Mucosa of descending colon (tissue), 3 donors: ENCODE results near the gene NCBP3. TPM values are rescaled to one million over a fixed set of nuclear protein-coding genes. Genes with fewer than 3 reads are reported as not detected.
"Not testable (repeated sequence)": the region's sequence is repeated elsewhere in the genome, so short reads cannot be mapped to it uniquely, and the experiment has no call there.

Source experiments
- ATAC-seq: fragments of 200-7000 bp; cut with Tn5 transposase; one replicate; pipeline ENCODE4 v1.9.1; 2020; ENCODE audit warnings: mild to moderate bottlenecking, moderate library complexity
- DNase-seq, 3 donors: peaks; one replicate each; pipeline ENCODE4 v3.0.0-alpha.2; 2020
- H3K36me3 ChIP-seq: fragments of 200-600 bp; one replicate; pipeline ENCODE4 v1.8.0; 2021; ENCODE audit warnings: low read depth, mild to moderate bottlenecking
- H3K4me1 ChIP-seq: fragments of 200-600 bp; one replicate; pipeline ENCODE4 v1.8.0; 2021; ENCODE audit warnings: low read depth, mild to moderate bottlenecking
- H3K4me3 ChIP-seq: fragments of 200-600 bp; one replicate; pipeline ENCODE4 v1.8.0; 2021; ENCODE audit warnings: mild to moderate bottlenecking
- H3K9me3 ChIP-seq: fragments of 200-600 bp; one replicate; pipeline ENCODE4 v1.8.0; 2021; ENCODE audit warnings: mild to moderate bottlenecking
- CTCF ChIP-seq: fragments of 200-600 bp; IDR thresholded peaks from one replicate; pipeline ENCODE4 v1.8.0; 2022; ENCODE audit warnings: antibody characterized with exemption, mild to moderate bottlenecking
- intact Hi-C, 2 donors: fragments of 100-400 bp; cut with DNase I in 1 of 2; cut with micrococcal nuclease in 1 of 2; formaldehyde crosslinking; loops; one replicate each; pipeline versions ENCODE4 v1.11.0 to v1.11.1; 2022; cut with DNase I, micrococcal nuclease
- total RNA-seq, 3 donors: library from RNA; stranded (reverse); fragmentation: NEBNext Ultra II Directional in 2 of 3; extraction: Animal tissue kit (Norgen Biotek cat#: 25700) in 2 of 3; gene quantifications; one replicate each; pipeline versions ENCODE4 v1.2.1 to v1.2.4, GENCODE V29; 2021 to 2023
- donor health status: DM: no; HTN: no; CAD: no; lungs with moderate emphysema.
- donor health status: DM: no; HTN: no; CAD: no.
- donor health status: DM: no; HTN: yes; CAD: no.

Gene NCBP3
- total RNA-seq, 3 donors from 2014 or later = 39.4 to 50.5 (median 44.7) TPM

- no peaks in the 10 kb centered on the region for H3K9me3 ChIP-seq
- DNase-seq (no peak), ATAC-seq (peak; percentile 9)
- H3K36me3 ChIP-seq = no peaks in the 10 kb centered on the region
- no peak overlapping the region for H3K4me3 ChIP-seq
- no peak for TF ChIP-seq CTCF
- H3K4me1 ChIP-seq = no peaks in the 10 kb centered on the region
- intact Hi-C loops = no loop called here
Observed at GRCh38 chr17:3796822-3797170, 49.2 kb downstream of the NCBP3 start.

- Histone ChIP-seq H3K4me3 (no peak overlapping the region), H3K4me1 (no peaks in the 10 kb centered on the region), H3K9me3 (no peaks in the 10 kb centered on the region), H3K36me3 (no peaks in the 10 kb centered on the region)
- intact Hi-C loops = no loop called here
- DNase-seq (peak; percentile 55 to 80 (median 59)), ATAC-seq (peak; percentile 70)
- TF ChIP-seq CTCF = no peak
Observed at GRCh38 chr17:3796110-3796821, 49.8 kb downstream of the NCBP3 start.

GRCh38 chr17:3795390-3796102, 50.5 kb downstream of the NCBP3 start:
- Histone ChIP-seq H3K9me3 (no peaks in the 10 kb centered on the region), H3K4me3 (no peak overlapping the region), H3K36me3 (no peaks in the 10 kb centered on the region), H3K4me1 (no peaks in the 10 kb centered on the region)
- intact Hi-C loops = no loop called here
- no peak for TF ChIP-seq CTCF
- ATAC-seq = peak; percentile 15
- no peak for DNase-seq

- no peak for DNase-seq
- intact Hi-C loops = no loop called here
- H3K4me3 ChIP-seq = no peak overlapping the region
- no peaks in the 10 kb centered on the region for H3K9me3 ChIP-seq
- H3K36me3 ChIP-seq = no peaks in the 10 kb centered on the region
- peak; percentile 45 for ATAC-seq
- TF ChIP-seq CTCF = no peak
- no peaks in the 10 kb centered on the region for H3K4me1 ChIP-seq
Observed at GRCh38 chr17:3794557-3795389, 51.3 kb downstream of the NCBP3 start.

GRCh38 chr17:3794152-3794551, 51.9 kb downstream of the NCBP3 start:
- intact Hi-C loops, H3K9me3 ChIP-seq, ATAC-seq, H3K36me3 ChIP-seq, H3K4me3 ChIP-seq, H3K4me1 ChIP-seq, DNase-seq: not testable (repeated sequence)

GRCh38 chr17:3793258-3793657, 52.8 kb downstream of the NCBP3 start:
- H3K4me3 ChIP-seq, ATAC-seq, intact Hi-C loops, DNase-seq, H3K9me3 ChIP-seq, H3K36me3 ChIP-seq, H3K4me1 ChIP-seq: not testable (repeated sequence)
